ENCODE measurements around the gene ANO10.

The ANO10 gene

DNA sequence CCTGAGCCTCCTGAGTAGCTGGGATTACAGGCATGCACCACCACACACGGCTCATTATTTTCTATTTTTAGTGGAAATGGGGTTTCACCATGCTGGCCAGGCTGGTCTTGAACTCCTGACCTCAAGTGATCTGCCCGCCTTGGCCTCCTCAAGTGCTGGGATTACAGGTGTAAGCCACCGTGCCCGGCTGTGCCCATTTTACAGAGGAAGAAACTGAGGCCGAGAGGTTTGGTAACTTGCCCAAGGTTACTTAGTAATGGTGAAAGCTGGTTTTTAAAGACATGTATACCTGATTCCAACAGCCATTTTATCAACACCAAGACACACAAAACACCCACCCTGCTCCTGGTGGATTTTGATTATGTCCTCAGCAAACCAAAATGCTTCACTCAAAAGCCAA is 206.7 kb downstream of the ANO10 start:
- no peak overlapping the region for H2AFZ ChIP-seq (ENCODE audit: low read length)
- no peak overlapping the region for H3K27ac ChIP-seq (ENCODE audit: low read depth, low read length, poor library complexity, severe bottlenecking)
- H3K4me1 ChIP-seq (ENCODE audit: insufficient read depth, low read length, severe bottlenecking) = no peaks in the 10 kb centered on the region
- no peaks in the 10 kb centered on the region for H3K9me2 ChIP-seq (ENCODE audit: low read depth, low read length)
- no peaks in the 10 kb centered on the region for H3K27me3 ChIP-seq (ENCODE audit: insufficient read depth, low read length)
- no peaks in the 10 kb centered on the region for H3K9me3 ChIP-seq (ENCODE audit: low read length)
- H3K9ac ChIP-seq (ENCODE audit: low read length) = no peak overlapping the region
- no peaks in the 10 kb centered on the region for H3F3A ChIP-seq (ENCODE audit: insufficient read depth, low read length)
- no peak overlapping the region for H3K4me2 ChIP-seq (ENCODE audit: low read length)
- H3K79me2 ChIP-seq (ENCODE audit: insufficient read depth, low read length) = no peaks in the 10 kb centered on the region
- H4K20me1 ChIP-seq (ENCODE audit: insufficient read depth, low read length) = no peaks in the 10 kb centered on the region
- TF ChIP-seq, protein P1, sequence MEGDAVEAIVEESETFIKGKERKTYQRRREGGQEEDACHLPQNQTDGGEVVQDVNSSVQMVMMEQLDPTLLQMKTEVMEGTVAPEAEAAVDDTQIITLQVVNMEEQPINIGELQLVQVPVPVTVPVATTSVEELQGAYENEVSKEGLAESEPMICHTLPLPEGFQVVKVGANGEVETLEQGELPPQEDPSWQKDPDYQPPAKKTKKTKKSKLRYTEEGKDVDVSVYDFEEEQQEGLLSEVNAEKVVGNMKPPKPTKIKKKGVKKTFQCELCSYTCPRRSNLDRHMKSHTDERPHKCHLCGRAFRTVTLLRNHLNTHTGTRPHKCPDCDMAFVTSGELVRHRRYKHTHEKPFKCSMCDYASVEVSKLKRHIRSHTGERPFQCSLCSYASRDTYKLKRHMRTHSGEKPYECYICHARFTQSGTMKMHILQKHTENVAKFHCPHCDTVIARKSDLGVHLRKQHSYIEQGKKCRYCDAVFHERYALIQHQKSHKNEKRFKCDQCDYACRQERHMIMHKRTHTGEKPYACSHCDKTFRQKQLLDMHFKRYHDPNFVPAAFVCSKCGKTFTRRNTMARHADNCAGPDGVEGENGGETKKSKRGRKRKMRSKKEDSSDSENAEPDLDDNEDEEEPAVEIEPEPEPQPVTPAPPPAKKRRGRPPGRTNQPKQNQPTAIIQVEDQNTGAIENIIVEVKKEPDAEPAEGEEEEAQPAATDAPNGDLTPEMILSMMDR (IDR thresholded peaks at IDR 0.05; ENCODE audit: low read length) = no peak
- TF ChIP-seq EZH2 (IDR thresholded peaks at IDR 0.05; ENCODE audit: borderline replicate concordance, low read length) = no peak
- H3K4me3 ChIP-seq (ENCODE audit: low read depth, low read length, poor library complexity, severe bottlenecking) = no peak overlapping the region
- no peaks in the 10 kb centered on the region for H3K36me3 ChIP-seq (ENCODE audit: insufficient read depth, low read length)

DNA sequence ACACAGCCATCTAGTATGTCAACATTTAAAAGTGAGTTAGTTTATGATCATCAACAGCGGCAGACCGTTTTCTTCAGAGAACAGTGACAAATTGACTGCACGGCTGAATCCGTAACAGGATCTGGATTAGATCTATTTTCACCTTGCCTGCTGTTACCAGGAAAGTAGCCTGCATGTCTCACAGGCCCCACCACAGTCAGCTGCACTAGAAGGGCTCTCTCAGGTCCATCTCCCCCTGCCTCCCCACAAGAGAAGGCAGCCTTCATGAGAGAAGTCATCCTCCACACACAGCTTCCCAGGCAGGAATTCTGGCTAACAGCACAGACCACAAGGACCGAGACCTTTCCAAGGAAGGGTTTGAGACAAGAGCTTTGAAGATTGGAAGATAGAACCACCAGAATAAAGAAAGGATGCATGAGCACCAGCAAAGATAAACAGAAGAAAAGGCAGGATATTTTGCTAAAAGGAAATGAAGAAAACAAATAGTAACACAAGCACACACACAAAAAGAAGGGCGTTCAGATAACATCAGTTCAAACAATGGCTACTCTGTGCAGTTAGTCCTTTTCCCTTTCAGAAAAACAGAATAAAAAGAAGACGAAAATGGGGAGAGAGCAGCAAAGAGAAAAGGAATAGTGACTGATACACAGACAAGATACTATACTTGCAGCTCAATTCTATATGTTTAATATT is 208.0 kb downstream of the ANO10 start:
- no peak overlapping the region for H2AFZ ChIP-seq (ENCODE audit: low read length)
- no peaks in the 10 kb centered on the region for H4K20me1 ChIP-seq (ENCODE audit: insufficient read depth, low read length)
- H3K4me3 ChIP-seq (ENCODE audit: low read depth, low read length, poor library complexity, severe bottlenecking) = no peak overlapping the region
- no peaks in the 10 kb centered on the region for H3K4me1 ChIP-seq (ENCODE audit: insufficient read depth, low read length, severe bottlenecking)
- H3K27me3 ChIP-seq (ENCODE audit: insufficient read depth, low read length) = no peaks in the 10 kb centered on the region
- no peak overlapping the region for H3K9ac ChIP-seq (ENCODE audit: low read length)
- H3F3A ChIP-seq (ENCODE audit: insufficient read depth, low read length) = no peaks in the 10 kb centered on the region
- H3K4me2 ChIP-seq (ENCODE audit: low read length) = no peak overlapping the region
- no peak overlapping the region for H3K27ac ChIP-seq (ENCODE audit: low read depth, low read length, poor library complexity, severe bottlenecking)
- H3K9me3 ChIP-seq (ENCODE audit: low read length) = no peaks in the 10 kb centered on the region
- TF ChIP-seq, protein P1 (IDR thresholded peaks at IDR 0.05; ENCODE audit: low read length) = no peak
- TF ChIP-seq EZH2 (IDR thresholded peaks at IDR 0.05; ENCODE audit: borderline replicate concordance, low read length) = no peak
- no peaks in the 10 kb centered on the region for H3K79me2 ChIP-seq (ENCODE audit: insufficient read depth, low read length)
- no peaks in the 10 kb centered on the region for H3K9me2 ChIP-seq (ENCODE audit: low read depth, low read length)
- no peaks in the 10 kb centered on the region for H3K36me3 ChIP-seq (ENCODE audit: insufficient read depth, low read length)

DNA sequence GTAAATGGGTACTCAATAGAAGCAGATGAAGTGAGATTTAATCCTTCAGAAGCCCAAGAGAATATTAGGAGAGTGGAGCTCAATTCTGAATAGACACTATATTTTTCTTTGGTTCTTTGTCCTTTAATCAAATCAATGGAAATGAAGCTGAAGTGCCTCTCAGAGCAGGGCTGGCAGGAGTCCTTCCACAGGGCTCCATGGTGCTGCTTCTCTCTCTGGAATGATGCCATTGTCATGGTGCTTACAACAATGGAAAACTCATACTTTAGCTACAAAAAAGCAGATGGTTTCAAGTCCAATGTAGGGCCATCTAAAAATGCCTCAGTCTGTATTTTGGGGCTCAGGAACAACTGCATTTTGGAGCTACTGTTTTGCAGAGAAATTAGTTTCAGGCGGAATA is 210.4 kb downstream of the ANO10 start:
- no peak overlapping the region for H3K4me3 ChIP-seq (ENCODE audit: low read depth, low read length, poor library complexity, severe bottlenecking)
- no peak overlapping the region for H3K9ac ChIP-seq (ENCODE audit: low read length)
- H3K4me2 ChIP-seq (ENCODE audit: low read length) = no peak overlapping the region
- no peaks in the 10 kb centered on the region for H4K20me1 ChIP-seq (ENCODE audit: insufficient read depth, low read length)
- H3K4me1 ChIP-seq (ENCODE audit: insufficient read depth, low read length, severe bottlenecking) = no peaks in the 10 kb centered on the region
- H3K9me3 ChIP-seq (ENCODE audit: low read length) = no peaks in the 10 kb centered on the region
- no peaks in the 10 kb centered on the region for H3K36me3 ChIP-seq (ENCODE audit: insufficient read depth, low read length)
- no peaks in the 10 kb centered on the region; the same call in 1 of the 2 replicates for H3K27me3 ChIP-seq (ENCODE audit: insufficient read depth, low read length)
- H2AFZ ChIP-seq (ENCODE audit: low read length) = no peak overlapping the region
- TF ChIP-seq EZH2 (IDR thresholded peaks at IDR 0.05; ENCODE audit: borderline replicate concordance, low read length) = no peak
- TF ChIP-seq, protein P1 (IDR thresholded peaks at IDR 0.05; ENCODE audit: low read length) = no peak
- no peaks in the 10 kb centered on the region for H3K79me2 ChIP-seq (ENCODE audit: insufficient read depth, low read length)
- H3F3A ChIP-seq (ENCODE audit: insufficient read depth, low read length) = no peaks in the 10 kb centered on the region
- no peaks in the 10 kb centered on the region for H3K9me2 ChIP-seq (ENCODE audit: low read depth, low read length)
- no peak overlapping the region for H3K27ac ChIP-seq (ENCODE audit: low read depth, low read length, poor library complexity, severe bottlenecking)

All from OCI-LY1 (cell line).